ENCODE data around the gene CUBN.

DNA sequence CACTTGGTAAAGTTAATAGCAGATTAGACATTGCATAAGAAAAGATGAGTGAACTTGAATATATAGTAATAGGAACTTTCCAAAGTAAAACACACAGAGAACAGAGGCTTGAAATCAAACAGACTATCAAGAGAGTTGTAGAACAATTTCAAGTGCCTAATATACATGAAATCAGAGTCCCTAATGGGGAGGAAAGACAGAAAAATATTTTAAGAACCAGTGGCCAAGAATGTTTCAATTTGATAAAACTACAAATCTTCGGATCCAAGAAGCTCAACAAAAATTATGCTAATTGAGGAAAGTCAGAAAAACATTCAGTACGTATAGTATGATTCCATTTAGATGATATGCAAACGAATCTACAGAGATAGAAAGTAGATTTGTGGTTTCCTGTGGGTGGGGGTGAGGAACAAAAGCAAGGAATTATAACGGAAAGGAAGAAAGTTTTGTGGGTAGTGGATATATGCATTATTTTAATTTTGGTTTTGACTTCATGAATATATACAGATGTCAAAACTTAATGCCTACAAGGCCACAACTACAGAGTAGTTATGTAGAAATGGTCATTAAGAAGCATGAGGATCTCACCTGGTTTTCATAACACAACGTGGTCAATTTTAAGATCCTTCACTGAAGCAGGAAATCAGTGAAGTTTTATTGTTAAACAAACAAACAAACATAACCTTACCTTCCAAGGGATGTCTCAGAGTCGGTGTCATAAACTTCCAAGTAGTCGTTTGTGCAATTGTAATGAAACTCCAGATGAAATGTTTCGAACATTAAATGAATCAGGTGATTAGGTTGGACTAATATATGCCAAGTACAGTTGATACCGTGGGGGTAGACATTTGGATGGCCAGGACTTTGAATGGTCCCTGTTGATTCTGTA, 62.0 kb downstream of the CUBN start:
- TF ChIP-seq TAF1 (CRISPR knock-in tag; IDR thresholded peaks at IDR 0.05): no peak
- TF ChIP-seq, protein P1, sequence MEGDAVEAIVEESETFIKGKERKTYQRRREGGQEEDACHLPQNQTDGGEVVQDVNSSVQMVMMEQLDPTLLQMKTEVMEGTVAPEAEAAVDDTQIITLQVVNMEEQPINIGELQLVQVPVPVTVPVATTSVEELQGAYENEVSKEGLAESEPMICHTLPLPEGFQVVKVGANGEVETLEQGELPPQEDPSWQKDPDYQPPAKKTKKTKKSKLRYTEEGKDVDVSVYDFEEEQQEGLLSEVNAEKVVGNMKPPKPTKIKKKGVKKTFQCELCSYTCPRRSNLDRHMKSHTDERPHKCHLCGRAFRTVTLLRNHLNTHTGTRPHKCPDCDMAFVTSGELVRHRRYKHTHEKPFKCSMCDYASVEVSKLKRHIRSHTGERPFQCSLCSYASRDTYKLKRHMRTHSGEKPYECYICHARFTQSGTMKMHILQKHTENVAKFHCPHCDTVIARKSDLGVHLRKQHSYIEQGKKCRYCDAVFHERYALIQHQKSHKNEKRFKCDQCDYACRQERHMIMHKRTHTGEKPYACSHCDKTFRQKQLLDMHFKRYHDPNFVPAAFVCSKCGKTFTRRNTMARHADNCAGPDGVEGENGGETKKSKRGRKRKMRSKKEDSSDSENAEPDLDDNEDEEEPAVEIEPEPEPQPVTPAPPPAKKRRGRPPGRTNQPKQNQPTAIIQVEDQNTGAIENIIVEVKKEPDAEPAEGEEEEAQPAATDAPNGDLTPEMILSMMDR (CRISPR knock-in tag; IDR thresholded peaks at IDR 0.05): no peak
- no peak for TF ChIP-seq ZNF24 (IDR thresholded peaks at IDR 0.05)
- TF ChIP-seq ZNF3 (CRISPR knock-in tag; IDR thresholded peaks at IDR 0.05): no peak
- TF ChIP-seq MAFF (IDR thresholded peaks at IDR 0.05; ENCODE audit: low read depth, low read length): no peak
- no peak for TF ChIP-seq NR2F1 (CRISPR knock-in tag; IDR thresholded peaks at IDR 0.05)
